Cardiac septum (tissue), 1 donor: Measurements from ENCODE around the gene CNKSR3. TPM values are rescaled to one million over a fixed set of nuclear protein-coding genes. Genes with fewer than 3 reads are reported as not detected.

ENCODE experiments used
- DNase-seq: peaks from one replicate; pipeline ENCODE4 v3.0.0-alpha.2; 2020; ENCODE audit warnings: low spot score
- intact Hi-C: fragments of 100-400 bp; cut with DNase I; formaldehyde crosslinking; loops from one replicate; pipeline ENCODE4 v1.14.0; 2022
- total RNA-seq: library from RNA; stranded (reverse); fragmentation: NEBNext Ultra II Directional; extraction: Animal tissue kit (Norgen Biotek cat#: 25700); gene quantifications from one replicate; pipeline ENCODE4 v1.2.1, GENCODE V29; 2021
- donor health status: DM: no; HTN: no; CAD: no.

The CNKSR3 gene
- total RNA-seq, 1 donor from 2014 or later, result 34.4 TPM

DNA sequence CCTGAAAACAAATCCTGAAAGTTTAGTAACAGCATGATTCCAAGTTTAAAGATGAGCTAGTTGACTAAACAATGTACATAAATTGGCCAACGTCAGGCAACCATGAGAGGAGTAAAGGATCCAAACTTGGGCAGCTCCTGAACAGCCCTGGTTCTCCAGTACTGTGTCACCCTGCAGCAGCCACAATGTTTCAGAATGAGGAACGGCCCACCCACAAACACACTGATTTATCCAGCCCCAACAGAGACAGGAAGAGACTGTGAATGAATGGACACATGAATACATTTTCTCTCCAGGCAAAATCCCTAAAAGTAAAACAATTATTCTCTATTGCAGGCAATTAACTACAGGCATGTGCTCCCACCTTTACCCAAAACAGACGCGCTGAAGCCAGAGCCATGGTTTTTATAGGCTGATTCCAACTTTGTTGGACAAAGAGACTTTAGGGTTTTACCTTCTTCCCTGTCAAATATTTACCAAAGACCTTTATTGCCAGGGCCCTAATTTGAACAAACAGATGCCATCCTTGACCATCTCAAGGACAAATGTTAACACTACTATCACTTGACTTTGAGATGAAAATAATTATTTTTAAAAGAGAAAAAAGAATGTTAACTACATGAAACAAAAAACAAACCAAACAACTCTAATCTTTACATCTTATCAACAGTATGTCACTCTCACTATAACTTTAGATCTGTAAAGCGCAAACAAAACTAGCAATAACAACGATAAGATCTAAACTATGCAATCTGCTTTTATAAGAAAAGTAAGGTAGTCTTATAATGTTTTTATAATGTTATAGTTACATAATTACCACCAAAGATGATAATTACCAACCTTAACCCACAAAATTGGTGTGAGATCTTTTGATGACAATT, 22.9 kb downstream of the CNKSR3 start:
- no peak for DNase-seq
- intact Hi-C loops, result no loop called here

DNA sequence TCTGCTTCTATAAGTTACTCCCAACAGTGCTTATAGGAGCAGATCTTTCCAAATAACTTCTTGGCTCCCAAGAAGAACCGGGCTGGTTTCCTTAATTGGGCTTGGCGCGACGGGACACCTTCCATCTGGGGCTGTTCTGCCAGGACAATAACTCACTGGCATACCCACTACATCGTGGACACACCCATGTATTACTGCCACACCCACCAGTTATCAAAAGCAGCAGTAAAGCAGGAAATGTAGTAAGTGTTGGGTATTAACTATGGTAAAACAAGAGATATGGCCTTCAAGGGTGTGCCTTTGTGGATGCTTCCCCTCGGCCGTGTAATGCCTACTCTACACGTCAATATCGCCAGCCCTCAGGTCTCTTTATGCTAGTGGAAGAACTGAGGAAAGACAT, 24.7 kb downstream of the CNKSR3 start:
- DNase-seq, result no peak
- intact Hi-C loops, result no loop called here

DNA sequence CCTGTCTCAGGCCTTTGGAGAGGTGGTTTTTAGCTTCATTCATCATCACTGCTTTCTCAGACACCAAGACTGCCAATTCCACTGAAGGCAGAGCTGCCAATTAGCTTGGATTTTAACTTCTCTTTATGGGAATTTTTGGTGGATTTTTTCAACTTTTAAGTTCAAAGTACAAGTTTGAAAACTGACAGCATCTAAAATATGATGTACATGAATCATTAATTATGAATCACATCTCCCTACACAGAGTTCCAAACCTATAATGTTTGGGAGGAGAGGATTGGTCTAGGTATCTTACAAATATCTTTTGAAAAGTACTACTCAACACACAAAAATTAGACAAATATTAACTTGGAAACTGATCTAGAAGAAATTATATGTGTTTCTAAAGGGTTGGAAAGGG, 25.5 kb downstream of the CNKSR3 start:
- intact Hi-C loops, result no loop called here
- DNase-seq, result no peak

DNA sequence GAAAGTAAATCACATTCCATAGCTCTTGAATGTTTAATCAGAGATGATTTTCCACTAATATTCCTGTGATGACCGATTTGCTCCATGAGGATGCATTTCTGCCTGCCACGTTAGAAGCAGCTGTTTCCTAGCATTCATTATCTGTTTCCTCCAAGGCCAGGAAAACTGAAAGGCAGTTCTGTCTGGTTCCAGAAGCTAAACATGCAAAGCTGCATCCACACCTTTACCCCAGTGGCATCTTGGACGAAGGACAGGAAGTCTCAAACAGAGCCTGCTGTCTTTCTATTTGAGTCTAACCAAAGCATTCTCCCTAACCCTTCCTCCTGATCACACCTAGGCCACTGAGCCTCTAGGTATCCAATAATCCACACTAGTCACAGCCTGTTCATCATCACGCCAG, 27.6 kb downstream of the CNKSR3 start:
- no peak for DNase-seq
- intact Hi-C loops, result no loop called here

DNA sequence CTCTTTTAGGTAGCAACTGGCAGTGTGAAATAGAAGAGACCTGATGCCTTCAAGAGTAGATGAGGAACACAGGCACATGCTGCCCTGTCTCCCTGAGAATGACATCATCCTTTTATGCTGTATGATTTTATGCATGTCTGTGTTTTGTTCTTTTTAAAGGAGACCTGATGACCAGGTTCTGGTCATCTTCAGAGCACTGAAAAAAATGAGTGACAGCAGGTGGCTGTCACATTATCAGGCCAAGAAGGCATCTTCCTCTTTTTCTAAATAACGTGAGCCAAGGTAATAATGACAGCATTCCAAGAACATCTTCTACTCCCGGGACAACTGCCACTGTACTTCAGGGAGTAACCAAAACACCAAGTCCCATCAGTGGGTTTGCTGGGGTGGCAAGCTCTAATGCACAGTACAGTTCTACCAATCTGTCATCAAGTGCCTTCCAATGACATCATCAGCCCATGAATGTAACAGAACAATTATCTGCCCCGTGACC, 28.9 kb downstream of the CNKSR3 start:
- DNase-seq, result no peak
- intact Hi-C loops, result no loop called here

DNA sequence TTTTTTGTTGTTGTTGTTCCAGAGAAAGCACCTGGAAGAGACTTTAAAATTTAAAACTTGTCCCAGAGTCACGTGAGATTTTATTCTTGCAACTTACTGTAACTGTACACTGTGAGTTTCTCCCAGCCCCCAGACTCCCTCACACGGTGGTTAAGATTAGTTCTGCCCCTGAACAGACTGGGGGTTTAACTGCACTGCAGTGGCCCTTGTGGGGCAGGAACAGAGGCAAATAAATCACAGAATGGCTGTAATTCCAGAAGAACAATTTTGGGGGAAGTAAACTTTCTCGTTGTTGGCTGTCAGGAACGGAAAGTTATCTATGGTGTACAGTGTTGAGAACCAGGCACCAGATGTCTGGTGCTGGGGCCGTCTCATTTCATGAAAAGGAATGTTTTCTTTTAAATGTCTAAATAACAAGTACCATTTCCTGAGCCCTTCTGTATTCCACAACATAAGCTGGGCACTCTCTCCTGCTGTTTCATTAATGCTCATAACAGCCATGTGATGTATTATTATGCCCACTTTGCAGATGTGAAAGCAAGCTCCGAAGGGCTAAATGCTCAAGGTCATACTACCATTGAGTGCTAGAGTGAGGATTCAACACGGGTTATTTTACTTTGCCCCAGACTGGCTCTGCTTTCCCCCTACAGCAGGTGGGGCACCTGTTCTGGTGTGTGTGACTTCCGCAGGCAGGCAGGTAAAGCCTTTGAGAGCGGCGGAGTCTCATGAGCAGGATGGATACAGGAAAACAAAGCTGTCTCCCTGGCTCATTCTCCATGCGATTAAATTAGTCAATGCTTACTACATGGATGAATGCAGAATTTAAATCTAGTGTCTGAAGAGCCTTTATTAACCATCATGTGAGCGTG, 30.5 kb downstream of the CNKSR3 start:
- no peak for DNase-seq
- intact Hi-C loops, result no loop called here

DNA sequence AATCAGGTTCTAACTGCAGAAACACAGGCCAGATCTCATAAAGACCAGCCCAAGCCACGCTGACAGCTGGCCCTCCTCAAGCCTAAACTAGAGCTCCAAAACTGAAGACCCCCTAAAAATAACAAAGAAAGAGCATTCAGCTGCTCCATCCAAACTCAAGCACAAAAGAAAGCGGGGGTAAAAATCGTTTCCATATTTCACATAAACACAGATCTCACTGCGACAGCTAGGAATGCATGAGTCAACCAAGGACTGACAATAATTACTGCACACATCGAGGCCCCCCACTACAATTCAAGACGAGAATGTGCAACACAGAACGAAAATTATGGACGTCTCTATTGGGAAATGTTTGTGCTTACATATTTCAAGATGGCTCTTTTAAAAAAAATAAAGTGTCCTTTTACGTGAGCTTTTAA, 31.1 kb downstream of the CNKSR3 start:
- intact Hi-C loops, result no loop called here
- DNase-seq, result no peak

- intact Hi-C loops, result no loop called here
Observed at GRCh38 chr6:154478701-154479060, 31.8 kb downstream of the CNKSR3 start.

GRCh38 chr6:154478021-154478700, 32.3 kb downstream of the CNKSR3 start:
- DNase-seq, result no peak
- intact Hi-C loops, result no loop called here

More at GRCh38 chr6:154478701-154479060, 31.8 kb downstream of the CNKSR3 start:
- DNase-seq, result no peak

DNA sequence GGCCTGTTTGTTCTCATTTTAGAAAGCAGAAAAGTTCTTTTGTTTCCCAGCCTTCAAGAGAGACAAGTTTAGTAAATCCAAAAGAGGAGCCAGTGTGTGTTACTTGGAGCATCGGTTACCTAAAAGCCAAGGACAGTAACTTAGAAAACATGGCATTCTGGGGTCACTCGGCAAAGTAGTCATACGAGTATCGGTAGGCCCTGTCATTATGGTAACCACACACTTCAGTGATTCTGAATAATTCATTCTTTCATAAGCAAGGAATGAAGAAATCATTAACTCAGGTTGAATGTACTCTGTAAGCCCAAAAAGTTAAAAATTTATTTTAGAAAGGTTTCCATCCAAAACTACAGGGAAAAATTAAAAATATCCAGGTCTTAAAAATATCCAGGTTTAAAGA, 34.0 kb downstream of the CNKSR3 start:
- no peak for DNase-seq
- intact Hi-C loops, result no loop called here

DNA sequence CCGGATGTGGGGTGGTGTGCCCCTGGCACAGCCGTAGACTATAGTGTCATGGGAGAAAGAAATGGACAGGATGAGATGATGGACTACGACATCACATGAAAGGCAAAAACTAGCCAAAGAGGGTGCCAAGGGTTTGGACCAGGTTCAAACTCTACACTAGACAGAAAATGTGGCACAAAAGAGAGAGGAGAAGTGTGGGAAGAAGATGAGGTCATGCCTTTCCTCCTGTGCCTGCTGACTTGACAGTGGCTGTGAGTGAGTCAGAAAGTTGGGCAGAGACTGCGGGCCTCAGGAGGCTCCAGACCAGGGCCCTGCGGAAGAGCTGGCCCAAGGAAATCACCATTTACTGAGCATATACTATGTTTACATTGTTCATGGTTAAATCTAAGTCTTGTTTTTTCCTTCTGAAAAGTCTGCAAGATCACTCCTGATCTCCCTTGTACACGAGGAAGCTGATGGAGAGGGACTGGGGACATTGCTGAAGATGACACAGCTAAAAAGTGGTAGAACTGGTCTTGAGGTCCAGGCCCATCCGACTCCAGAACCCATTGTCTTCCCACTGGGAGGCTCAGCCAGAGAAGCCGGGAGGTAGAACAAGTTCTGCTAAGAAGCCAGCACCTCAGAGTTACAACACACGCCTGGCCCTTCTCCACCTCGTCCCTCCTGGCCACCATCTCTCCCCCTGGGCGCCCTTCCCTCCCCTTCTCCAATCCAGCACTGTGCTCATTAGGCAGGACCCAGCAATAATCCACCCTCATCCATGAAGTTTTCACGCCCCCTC, 35.6 kb downstream of the CNKSR3 start:
- intact Hi-C loops, result no loop called here
- DNase-seq, result no peak

- intact Hi-C loops, result no loop called here
- no peak for DNase-seq
Observed at GRCh38 chr6:154473324-154473723, 37.2 kb downstream of the CNKSR3 start.

GRCh38 chr6:154471609-154472362, 38.7 kb downstream of the CNKSR3 start:
- intact Hi-C loops, result no loop called here
- no peak for DNase-seq

DNA sequence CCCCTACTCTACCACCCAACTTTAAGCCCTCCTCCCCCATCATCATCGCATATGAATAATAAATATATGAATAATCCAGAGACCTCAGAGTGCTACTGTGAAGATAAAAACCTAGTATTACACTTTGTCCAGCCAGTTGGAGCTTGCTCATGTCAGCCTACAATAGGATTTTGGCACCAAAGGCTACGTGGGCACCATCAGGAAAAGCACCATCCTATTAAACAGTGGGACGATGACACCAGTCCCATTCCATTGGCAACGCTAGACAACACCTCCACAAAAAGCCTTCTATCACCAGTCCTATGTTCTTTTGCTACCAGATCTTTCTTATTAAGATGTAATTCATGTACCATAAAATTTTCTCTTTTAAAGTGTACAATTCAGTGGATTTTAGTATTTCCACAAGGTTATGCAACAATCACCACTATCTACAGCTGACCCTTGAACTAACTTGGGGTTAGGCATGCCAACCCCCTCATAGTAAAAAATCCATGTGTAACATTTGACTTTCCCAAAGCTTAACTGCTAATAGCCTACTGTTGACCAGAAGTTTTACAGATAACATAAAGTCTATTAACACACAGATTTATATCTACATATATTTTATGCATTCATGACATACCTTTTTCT, 41.1 kb downstream of the CNKSR3 start:
- intact Hi-C loops, result no loop called here
- no peak for DNase-seq

GRCh38 chr6:154468760-154469159, 41.7 kb downstream of the CNKSR3 start:
- DNase-seq, result no peak
- intact Hi-C loops, result no loop called here

GRCh38 chr6:154466971-154467679, 43.4 kb downstream of the CNKSR3 start:
- intact Hi-C loops, result no loop called here
- DNase-seq, result no peak

DNA sequence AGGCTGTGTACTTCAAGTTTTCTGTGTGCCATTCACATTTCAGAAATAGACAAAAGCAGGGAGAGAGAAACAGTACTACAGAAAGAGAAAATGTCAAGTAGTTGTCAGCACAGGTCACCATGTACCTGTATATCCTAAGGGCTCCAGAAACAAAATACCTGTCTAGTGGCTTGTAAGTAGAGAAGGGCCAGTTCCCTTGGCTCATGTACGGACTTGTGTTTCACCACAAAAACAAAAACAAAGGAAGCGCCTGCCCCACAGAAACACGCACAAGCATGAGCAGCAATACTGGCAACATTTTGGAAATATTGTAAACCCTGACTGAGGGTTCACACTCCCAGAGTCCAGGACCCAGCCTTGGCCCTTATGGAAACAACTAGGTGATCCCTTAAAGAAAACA, 44.3 kb downstream of the CNKSR3 start:
- no peak for DNase-seq
- intact Hi-C loops, result no loop called here
